Liver (tissue), 3 donors: ENCODE measurements around the gene TRPC1.

Source experiments
- CTCF ChIP-seq: fragments of 150-350 bp; IDR thresholded peaks from 2 replicates; pipeline ENCODE4 v1.5.1; 2017; ENCODE audit warnings: improper control_type of control experiment, low read depth, low read length; ENCODE audit not compliant: missing input control
- EGR1 ChIP-seq, 2 donors: IDR thresholded peaks; 2 replicates each; pipeline ENCODE4 v1.6.1; 2016 to 2018; ENCODE audit warnings: antibody characterized with exemption in 2 of 2, low read depth in 2 of 2
- SP1 ChIP-seq: IDR thresholded peaks from 2 replicates; pipeline ENCODE4 v1.6.1; 2018; ENCODE audit warnings: antibody characterized with exemption, mild to moderate bottlenecking
- YY1 ChIP-seq: IDR thresholded peaks from 2 replicates; pipeline ENCODE4 v1.6.1; 2016; ENCODE audit warnings: antibody characterized with exemption, mild to moderate bottlenecking
- donor health status: healthy.
- donor health status: healthy.

GRCh38 chr3:142844339-142844977 lies 120.6 kb downstream of the TRPC1 start:
- TF ChIP-seq CTCF, result peak; percentile 32
- TF ChIP-seq EGR1 (IDR thresholded peaks at IDR 0.05; ENCODE audit: low read depth in 2 of 2), result no peak
- TF ChIP-seq YY1, result peak; percentile 13
- TF ChIP-seq SP1, result no peak
